Activated T-cell treated with anti-CD3 and anti-CD28 coated beads, Interleukin-2, amount 50 U/mL, for 1 hour (primary cell): ENCODE data around the gene PLEKHA6.

Experiments used
- DNase-seq: peaks from one replicate; pipeline ENCODE4 v3.0.0-alpha.2; 2020

Gene PLEKHA6

DNA sequence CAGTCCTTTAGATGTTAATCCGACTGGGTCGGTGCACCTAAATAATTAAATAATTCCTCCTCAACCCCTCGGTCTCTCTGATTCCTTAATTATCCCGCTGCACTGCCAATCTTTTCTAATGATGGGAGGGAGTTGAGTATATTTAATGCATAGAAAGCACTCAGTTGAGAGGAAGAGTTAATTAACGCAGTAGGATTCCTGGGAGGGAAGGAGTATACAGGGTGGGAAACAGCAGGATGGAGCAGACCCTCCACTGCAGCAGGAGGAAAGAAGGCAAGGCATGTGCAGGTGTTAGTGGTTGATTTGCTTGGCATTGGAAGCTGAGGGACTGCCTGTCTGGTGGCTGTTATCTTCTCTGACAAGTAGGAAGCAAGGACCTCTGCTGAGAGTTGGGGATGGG is 183.7 kb downstream of the PLEKHA6 start:
- no peak for DNase-seq

DNA sequence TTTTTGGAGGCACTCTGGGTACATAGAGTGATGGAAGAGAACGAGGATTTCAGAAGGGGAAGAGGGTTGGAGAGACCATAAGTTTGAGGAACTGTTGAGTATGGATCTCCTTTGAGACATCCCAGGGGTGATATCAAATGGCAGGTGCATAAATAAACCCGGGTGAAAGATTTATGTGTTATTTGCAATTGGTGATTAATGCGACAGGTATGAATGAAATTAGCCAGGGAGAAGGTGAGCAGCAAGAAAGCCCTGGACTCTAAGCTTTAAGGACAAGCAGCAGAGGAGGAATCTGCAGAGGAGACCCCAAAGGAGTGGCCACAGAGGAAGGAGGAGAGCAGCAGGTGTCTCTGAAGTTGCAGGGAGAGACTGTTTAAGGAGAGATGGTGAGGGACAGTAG is 184.8 kb downstream of the PLEKHA6 start:
- DNase-seq = no peak

DNA sequence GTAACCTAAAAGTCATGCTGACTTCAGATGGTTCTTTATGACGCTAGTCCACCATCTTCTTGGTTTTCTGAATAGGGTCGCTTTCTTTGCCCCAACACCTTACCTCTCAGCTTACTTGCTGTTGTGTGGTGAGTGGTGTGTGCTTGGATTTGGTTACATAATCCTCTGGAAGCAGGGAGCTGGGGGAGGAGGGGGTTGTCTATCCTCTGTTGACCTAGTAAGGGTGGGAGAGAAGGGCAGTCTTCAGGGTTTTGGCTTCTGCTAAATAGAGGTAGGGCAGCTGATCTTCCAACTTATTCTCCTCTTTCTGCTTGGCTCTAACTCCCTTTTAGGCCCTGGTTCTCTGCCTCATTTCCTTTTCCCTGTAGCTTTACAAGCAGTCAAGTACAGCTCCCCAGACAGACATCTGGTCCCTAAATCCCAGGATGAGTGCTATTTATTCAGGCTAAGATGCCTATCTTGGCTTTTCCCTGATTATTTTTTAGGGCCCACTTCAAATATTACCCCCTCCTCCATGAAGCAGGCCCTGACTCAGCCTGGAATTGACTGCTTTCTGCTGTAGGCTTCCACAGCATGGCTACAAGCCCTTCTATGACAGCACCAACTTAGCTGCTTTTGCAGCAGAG is 187.2 kb downstream of the PLEKHA6 start:
- DNase-seq = no peak

DNA sequence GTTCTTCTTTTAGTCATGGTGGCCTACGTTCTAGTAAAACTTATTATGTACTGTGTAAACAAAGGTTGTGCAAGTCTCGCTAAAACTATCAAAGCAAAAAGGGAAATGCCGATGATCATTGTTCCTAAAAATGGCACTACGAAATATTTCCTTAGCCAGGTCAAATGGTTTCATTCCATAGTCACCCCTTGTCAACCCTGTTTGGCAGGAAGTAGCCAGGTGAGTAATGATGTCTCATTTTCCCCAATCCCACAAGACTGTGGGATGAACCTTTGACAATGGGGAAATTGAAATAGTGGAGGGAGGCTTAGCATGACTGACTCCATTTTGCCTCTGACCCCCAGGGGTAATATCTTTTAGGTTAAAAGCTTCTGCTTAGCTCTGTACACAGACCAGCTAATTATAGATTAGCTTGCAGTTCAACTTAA is 188.0 kb downstream of the PLEKHA6 start:
- no peak for DNase-seq

DNA sequence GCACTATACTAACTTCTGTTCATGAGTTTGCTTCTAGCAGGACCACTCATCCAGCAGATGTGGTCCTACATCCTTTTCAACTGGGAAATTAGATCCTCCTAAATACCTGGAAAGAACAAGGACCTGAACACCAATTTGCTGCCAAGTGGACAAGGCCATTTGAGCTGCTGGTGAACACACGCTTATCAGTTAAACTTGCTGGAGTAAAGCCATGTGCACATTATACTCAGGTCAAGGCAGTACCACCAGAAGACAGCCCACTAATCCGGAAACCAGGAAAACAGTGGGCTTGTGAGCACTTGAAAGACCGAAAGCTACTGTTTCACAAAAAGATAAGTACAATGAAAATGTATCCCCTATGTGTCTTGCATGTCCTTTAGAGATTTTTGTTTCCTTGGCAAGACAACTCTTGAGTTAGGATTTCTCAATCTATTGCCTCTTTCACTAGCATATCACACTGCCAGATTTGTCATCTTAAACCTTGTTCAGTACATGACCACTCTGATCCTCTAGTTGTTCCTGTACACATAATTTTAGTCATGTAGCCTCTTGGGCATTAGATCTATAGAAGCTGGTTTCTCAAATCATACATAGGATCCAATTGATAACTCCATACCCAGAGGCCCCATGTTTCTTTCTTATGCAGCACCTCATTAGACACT is 189.1 kb downstream of the PLEKHA6 start:
- no peak for DNase-seq

GRCh38 chr1:204169858-204170257 is 189.9 kb downstream of the PLEKHA6 start:
- DNase-seq = no peak
